ENCODE results near the gene HDAC1. TPM values are rescaled to one million over a fixed set of nuclear protein-coding genes. Genes with fewer than 3 reads are reported as not detected.

The HDAC1 gene
- polyA plus RNA-seq, 1 experiment = 172 TPM

DNA sequence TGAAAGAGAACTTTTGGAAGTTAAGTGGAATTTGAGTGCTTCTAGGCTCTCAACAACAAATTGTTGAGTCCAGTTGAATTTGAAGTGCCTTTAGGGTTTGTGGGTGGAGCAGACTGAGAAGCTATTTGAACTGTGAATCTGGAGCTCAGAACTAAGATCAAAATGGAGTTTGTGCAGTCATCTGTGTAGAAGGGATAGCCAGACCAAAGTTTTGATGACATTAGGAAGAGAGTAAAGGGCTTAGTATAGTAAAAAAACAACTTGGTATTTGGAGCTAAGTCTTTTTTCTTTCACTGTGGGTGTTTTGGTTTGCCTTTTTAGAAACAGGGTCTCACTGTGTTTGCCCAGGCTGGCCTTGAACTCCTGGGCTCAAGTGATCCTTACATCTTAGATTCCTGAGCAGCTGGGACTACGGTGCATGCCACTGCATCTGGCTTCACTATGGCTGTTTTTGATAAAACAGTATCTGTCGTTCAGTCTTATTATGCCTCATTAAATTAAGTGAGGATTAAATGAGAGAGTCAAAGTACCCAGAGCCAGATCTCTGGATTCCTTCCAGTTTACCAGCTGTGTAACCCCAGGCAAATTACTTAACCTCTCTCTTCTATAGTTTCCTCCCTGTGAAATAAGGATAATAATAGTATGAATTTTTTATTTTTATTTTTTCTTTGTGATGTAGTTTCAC, 20.0 kb downstream of the HDAC1 start:
- no peak for TF ChIP-seq CTCF (IDR thresholded peaks at IDR 0.05; ENCODE audit: low read depth, low read length)
- no peaks in the 10 kb centered on the region for H3K9me3 ChIP-seq (ENCODE audit: control insufficient read depth, insufficient read depth, low read length)
- no peak overlapping the region for H3K4me3 ChIP-seq (ENCODE audit: low read depth, low read length)
- H3K27me3 ChIP-seq (ENCODE audit: control insufficient read depth, insufficient read depth, low read length) = no peaks in the 10 kb centered on the region
- no peak overlapping the region for H3K27ac ChIP-seq (ENCODE audit: low read depth, low read length)
- ChIA-PET CTCF (interaction anchor here (0.5 to 0.6 kb wide), 2 partner anchors 10 to 24 kb away, joined by 4 to 6 read pairs; no protein-coding TSS in a partner anchor), POLR2A (interaction anchor here (1.2 kb wide), 1 partner anchor 24 kb away, joined by 3 read pairs; the partner anchor contains the start of gene MARCKSL1)
- no peak for DNase-seq (ENCODE audit: low read depth, low spot score)

DNA sequence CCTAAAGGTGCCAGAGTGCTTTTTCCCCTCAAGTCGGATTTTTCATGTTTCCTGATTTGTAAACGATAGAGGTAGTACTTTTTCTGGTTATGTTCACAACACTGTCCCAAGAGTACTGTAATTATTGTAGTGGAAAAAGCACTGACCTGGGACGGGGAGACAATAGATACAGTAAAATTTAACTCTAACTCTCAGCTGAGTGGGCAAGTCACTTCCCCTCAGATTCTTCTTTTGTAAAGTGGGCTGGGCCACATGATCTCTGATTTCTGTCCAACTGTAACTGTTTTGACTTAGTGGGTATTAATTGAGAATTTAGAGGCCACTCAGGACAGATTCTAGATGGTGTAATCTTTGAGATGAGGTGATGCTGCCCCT, 25.0 kb downstream of the HDAC1 start:
- H3K9me3 ChIP-seq (ENCODE audit: control insufficient read depth, insufficient read depth, low read length) = no peaks in the 10 kb centered on the region
- TF ChIP-seq CTCF (IDR thresholded peaks at IDR 0.05; ENCODE audit: low read depth, low read length) = no peak
- DNase-seq (ENCODE audit: low read depth, low spot score) = no peak
- no peaks in the 10 kb centered on the region for H3K27me3 ChIP-seq (ENCODE audit: control insufficient read depth, insufficient read depth, low read length)
- no peak overlapping the region for H3K27ac ChIP-seq (ENCODE audit: low read depth, low read length)
- H3K4me3 ChIP-seq (ENCODE audit: low read depth, low read length) = no peak overlapping the region
- POLR2A ChIA-PET = interaction anchor here (1.3 kb wide), 1 partner anchor 19 kb away, joined by 5 read pairs; the partner anchor contains the start of gene MARCKSL1
- CTCF ChIA-PET = interaction anchor here (0.9 to 3.3 kb wide), 4 partner anchors 10 to 101 kb away, joined by 3 to 38 read pairs (median 3); no protein-coding TSS in a partner anchor

GRCh38 chr1:32318127-32318869, 26.4 kb downstream of the HDAC1 start:
- POLR2A ChIA-PET = interaction anchor here (1.3 kb wide), 1 partner anchor 18 kb away, joined by 5 read pairs; the partner anchor contains the start of gene MARCKSL1
- Histone ChIP-seq H3K4me3 (ENCODE audit: low read depth, low read length) (no peak overlapping the region), H3K9me3 (ENCODE audit: control insufficient read depth, insufficient read depth, low read length) (no peaks in the 10 kb centered on the region), H3K27me3 (ENCODE audit: control insufficient read depth, insufficient read depth, low read length) (no peaks in the 10 kb centered on the region), H3K27ac (ENCODE audit: low read depth, low read length) (no peak overlapping the region)
- CTCF ChIA-PET = interaction anchor here (3.3 kb wide), 1 partner anchor 102 kb away, joined by 38 read pairs; no protein-coding TSS in a partner anchor
- no peak for DNase-seq (ENCODE audit: low read depth, low spot score)
- TF ChIP-seq CTCF (IDR thresholded peaks at IDR 0.05; ENCODE audit: low read depth, low read length) = no peak

DNA sequence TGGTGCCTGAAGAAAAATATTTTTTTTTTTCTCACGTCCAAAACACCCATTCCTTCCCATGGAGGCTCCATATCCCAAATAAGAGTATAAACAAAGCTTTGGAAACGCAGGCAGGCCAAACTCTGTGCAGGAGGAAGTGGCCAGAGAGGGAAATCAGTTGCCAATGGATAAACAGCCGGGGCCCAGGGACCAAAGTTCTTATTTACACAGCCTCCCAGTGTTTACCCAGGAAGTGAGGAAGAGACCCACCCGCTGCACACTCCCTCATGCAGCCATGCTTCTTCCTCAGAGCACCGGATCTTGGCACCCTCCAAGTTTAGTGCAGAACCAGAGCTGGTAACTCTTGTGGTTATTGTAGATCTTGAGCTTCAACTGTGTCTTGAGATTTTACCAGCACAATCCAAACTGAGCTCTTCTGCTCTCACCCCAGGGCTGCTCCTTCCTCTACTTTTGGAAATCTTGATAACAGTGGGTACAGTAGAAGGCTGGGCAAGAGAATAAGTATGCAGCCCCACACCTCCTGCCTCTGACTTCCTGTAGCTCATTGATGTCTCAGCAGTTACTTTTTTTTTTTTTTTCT, 29.9 kb downstream of the HDAC1 start:
- TF ChIP-seq CTCF (IDR thresholded peaks at IDR 0.05; ENCODE audit: low read depth, low read length) = no peak
- H3K27ac ChIP-seq (ENCODE audit: low read depth, low read length) = peak overlapping the region; percentile 0
- POLR2A ChIA-PET = interaction anchor here (0.5 to 2.4 kb wide), 7 partner anchors 10 to 131 kb away, joined by 3 to 13 read pairs (median 4); partner anchors contain the start of gene MARCKSL1

More for the DNA sequence above, 29.9 kb downstream of the HDAC1 start:
- Histone ChIP-seq H3K27me3 (ENCODE audit: control insufficient read depth, insufficient read depth, low read length) (no peaks in the 10 kb centered on the region), H3K9me3 (ENCODE audit: control insufficient read depth, insufficient read depth, low read length) (no peaks in the 10 kb centered on the region), H3K4me3 (ENCODE audit: low read depth, low read length) (no peak overlapping the region)
- CTCF ChIA-PET = interaction anchor here (0.6 to 2.4 kb wide), 3 partner anchors 10 to 106 kb away, joined by 4 to 10 read pairs (median 6); no protein-coding TSS in a partner anchor
- no peak for DNase-seq (ENCODE audit: low read depth, low spot score)
